ENCODE measurements around the gene DGCR2. TPM values are rescaled to one million over a fixed set of nuclear protein-coding genes. Genes with fewer than 3 reads are reported as not detected.

Gene DGCR2
- total and polyA plus RNA-seq, 9 donors = 23.9 to 71.9 (median 59.1) TPM

- 88 to 96% (median 95%) methylated on average over 13 of the region's 13 CpGs for WGBS, 3 donors
- Histone ChIP-seq H3K27me3 (no peaks in the 10 kb centered on the region), H3K4me3 (no peak overlapping the region), H3K36me3 (no peaks in the 10 kb centered on the region), H3K9me3 (no peaks in the 10 kb centered on the region), H3K27ac (no peak overlapping the region), H3K4me1 (ENCODE audit: insufficient read depth) (no peaks in the 10 kb centered on the region)
- TF ChIP-seq EP300 (IDR thresholded peaks at IDR 0.05) (no peak), POLR2A (IDR thresholded peaks at IDR 0.05) (no peak), CTCF (IDR thresholded peaks at IDR 0.05) (no peak)
- intact Hi-C loops (cut with DNase I) = no loop called here
- DNase-seq = no peak
Measured at GRCh38 chr22:19082793-19083192, 39.4 kb downstream of the DGCR2 start.

GRCh38 chr22:19082101-19082500 lies 40.1 kb downstream of the DGCR2 start:
- Histone ChIP-seq H3K4me3 (no peak overlapping the region), H3K27me3 (no peaks in the 10 kb centered on the region), H3K36me3 (no peaks in the 10 kb centered on the region), H3K9me3 (no peaks in the 10 kb centered on the region), H3K27ac (no peak overlapping the region), H3K4me1 (ENCODE audit: insufficient read depth) (no peaks in the 10 kb centered on the region)
- DNase-seq = no peak
- intact Hi-C loops (cut with DNase I) = no loop called here
- TF ChIP-seq CTCF (IDR thresholded peaks at IDR 0.05) (no peak), EP300 (IDR thresholded peaks at IDR 0.05) (no peak), POLR2A (IDR thresholded peaks at IDR 0.05) (no peak)
- WGBS, 3 donors = 62 to 74% (median 70%) methylated on average over 3 of the region's 3 CpGs

GRCh38 chr22:19081351-19081750 lies 40.9 kb downstream of the DGCR2 start:
- H3K9me3 ChIP-seq = no peaks in the 10 kb centered on the region
- no peaks in the 10 kb centered on the region for H3K27me3 ChIP-seq
- H3K4me1 ChIP-seq (ENCODE audit: insufficient read depth) = no peaks in the 10 kb centered on the region
- no peak for DNase-seq
- 55 to 71% (median 66%) methylated on average over 3 of the region's 3 CpGs for WGBS, 3 donors
- no peak overlapping the region for H3K27ac ChIP-seq
- no peak overlapping the region for H3K4me3 ChIP-seq
- H3K36me3 ChIP-seq = no peaks in the 10 kb centered on the region
- no peak for TF ChIP-seq EP300 (IDR thresholded peaks at IDR 0.05)
- TF ChIP-seq CTCF (IDR thresholded peaks at IDR 0.05) = no peak
- no peak for TF ChIP-seq POLR2A (IDR thresholded peaks at IDR 0.05)
- intact Hi-C loops (cut with DNase I) = no loop called here

GRCh38 chr22:19080853-19081252 lies 41.4 kb downstream of the DGCR2 start:
- H3K27me3 ChIP-seq = no peaks in the 10 kb centered on the region
- H3K9me3 ChIP-seq = no peaks in the 10 kb centered on the region
- intact Hi-C loops (cut with DNase I) = no loop called here
- H3K4me1 ChIP-seq (ENCODE audit: insufficient read depth) = no peaks in the 10 kb centered on the region
- no peak overlapping the region for H3K4me3 ChIP-seq
- H3K27ac ChIP-seq = no peak overlapping the region
- no peaks in the 10 kb centered on the region for H3K36me3 ChIP-seq
- 95 to 98% (median 98%) methylated on average over 3 of the region's 3 CpGs for WGBS, 3 donors
- no peak for DNase-seq
- TF ChIP-seq EP300 (IDR thresholded peaks at IDR 0.05) (no peak), CTCF (IDR thresholded peaks at IDR 0.05) (no peak), POLR2A (IDR thresholded peaks at IDR 0.05) (no peak)

GRCh38 chr22:19079691-19080090 lies 42.5 kb downstream of the DGCR2 start:
- Histone ChIP-seq H3K36me3 (no peaks in the 10 kb centered on the region), H3K27me3 (no peaks in the 10 kb centered on the region), H3K4me3 (no peak overlapping the region), H3K9me3 (no peaks in the 10 kb centered on the region), H3K4me1 (ENCODE audit: insufficient read depth) (no peaks in the 10 kb centered on the region), H3K27ac (no peak overlapping the region)
- WGBS, 3 donors = 88 to 93% (median 92%) methylated on average over 4 of the region's 4 CpGs
- no peak for DNase-seq
- intact Hi-C loops (cut with DNase I) = no loop called here
- TF ChIP-seq EP300 (IDR thresholded peaks at IDR 0.05) (no peak), POLR2A (IDR thresholded peaks at IDR 0.05) (no peak), CTCF (IDR thresholded peaks at IDR 0.05) (no peak)
